GM18526 (cell line): Measurements from ENCODE around the gene SERPINA5.

ENCODE experiments used
- POLR2A ChIP-seq: IDR thresholded peaks from 3 replicates; pipeline ENCODE4 v1.6.1; 2011; ENCODE audit not compliant: insufficient read length; ENCODE audit errors: extremely low read depth

The SERPINA5 gene

DNA sequence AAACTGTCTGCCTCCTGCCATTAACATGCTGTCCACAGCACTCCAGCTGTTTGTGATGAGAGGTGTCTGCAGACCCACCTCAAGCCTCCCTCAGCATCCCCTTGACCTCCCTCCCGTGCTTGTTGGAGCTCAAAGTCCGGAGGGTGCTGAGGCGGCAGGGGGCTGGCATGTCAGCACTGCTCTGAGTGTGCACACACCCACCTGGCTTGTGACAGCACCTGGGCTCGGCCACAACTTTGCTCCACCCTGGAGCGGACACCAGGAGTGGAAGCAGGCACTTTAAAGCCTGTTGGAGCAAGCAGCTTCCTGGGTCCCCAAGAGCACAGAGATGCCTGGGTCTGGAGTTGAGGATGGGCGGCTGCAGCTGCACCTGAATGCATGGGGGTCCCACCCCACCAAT is 51.9 kb downstream of the SERPINA5 start:
- TF ChIP-seq POLR2A, result no peak

DNA sequence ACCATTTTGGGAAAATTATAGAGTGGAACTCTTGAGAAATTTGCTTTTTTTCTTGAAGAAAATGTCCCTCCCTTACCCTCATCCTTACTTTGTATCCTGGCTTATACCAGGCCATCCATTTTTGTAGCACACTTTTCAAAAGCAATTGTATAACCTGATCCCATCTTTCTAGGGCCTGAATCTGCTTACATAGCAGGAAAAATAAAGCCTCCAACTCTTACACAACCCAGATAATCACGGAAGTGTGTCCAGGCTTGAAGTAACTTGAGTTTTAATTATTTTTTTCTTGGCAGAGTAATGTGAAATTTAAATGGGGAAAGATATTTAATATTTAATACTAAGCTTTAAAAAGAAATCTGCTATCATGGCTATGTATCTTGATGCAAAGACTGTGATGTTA is 53.9 kb downstream of the SERPINA5 start:
- TF ChIP-seq POLR2A, result no peak

DNA sequence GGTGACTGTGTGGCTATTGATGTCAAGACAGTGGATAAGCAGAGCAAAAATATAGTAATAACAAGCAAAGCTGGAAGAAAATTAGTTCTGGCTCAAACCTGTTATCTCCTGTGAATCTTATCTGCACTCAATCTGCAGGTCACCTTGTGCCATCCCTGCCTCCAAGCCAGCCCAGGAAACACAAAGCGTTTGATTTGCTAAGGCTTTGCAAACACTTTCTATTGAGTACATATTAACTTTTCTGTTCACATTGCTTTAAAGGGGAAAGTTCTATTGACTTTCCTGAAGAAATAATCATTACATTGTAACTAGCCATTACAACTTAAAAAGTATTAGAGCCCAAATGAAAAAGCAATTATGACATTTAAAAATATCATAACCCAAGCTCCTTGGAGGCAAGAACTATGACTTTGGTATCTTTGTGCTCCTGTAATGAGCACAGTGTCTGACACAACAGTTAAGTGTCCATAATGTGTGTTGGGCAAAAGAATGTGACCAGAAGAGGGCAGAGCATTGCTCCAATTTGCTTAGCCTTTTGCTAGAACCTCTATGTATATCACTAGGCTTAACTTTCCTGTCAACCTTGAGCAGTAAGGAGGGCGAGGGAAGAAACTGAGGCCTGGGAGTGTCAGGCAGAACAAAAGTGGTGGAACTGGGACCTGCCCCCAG is 55.7 kb downstream of the SERPINA5 start:
- TF ChIP-seq POLR2A, result no peak

DNA sequence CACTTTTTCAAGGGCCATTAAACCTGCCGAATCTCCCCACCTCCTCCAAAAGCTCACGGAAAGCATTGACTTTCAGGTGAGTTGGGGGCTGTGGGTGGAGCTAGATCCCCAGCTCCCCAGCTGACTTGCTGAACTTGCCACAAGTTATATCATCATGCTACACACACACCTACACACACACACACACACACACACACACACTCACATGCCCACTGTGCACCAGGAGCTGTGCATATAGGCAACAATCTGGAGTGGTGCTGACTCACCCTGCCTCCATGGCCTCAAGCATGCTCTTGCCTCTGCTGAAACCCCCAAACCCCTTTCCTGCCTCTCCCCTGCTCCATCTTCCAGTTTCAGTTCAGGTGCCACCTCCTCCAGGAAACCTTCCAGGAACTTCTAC is 57.1 kb downstream of the SERPINA5 start:
- TF ChIP-seq POLR2A, result no peak

DNA sequence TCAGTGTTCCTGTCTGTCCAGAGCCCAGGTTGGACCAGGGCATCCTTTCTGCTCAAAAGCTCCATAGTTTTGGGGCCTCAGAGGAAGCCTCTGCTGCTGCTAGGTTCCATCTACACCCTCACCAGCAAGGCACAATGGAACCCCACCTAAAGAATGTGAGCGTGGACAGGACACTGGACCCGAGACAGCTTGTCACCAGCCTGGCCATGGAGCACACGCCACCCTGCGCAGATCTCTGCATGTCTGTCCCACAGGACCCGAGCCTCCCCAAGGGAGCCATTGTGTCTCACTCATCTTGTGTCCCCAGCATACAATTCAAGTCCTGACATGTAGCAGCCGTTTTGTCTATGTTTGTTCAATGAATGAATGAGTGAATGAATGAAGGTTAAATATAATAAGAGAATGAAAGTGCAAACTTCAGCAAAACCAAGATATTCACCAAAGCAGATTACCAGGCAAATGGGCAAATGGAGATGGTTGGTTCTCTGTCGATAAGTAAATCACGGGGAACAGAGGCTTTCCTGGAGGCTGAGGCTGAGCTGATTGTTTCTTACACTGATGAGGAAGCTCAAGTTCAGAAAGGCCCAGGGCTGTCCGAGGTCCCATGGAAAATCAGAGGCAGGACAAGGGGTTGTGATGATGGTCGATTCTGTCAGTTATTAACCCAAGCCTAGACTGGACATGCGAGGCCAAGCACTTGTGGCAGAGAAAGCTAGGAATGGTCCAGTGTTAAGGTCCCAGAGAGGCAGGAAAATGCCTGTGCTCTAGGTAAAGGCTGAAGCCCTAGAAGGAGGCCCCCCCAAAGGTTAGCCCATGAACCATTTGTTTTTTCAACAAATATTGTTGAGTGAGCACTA is 58.0 kb downstream of the SERPINA5 start:
- TF ChIP-seq POLR2A, result no peak

DNA sequence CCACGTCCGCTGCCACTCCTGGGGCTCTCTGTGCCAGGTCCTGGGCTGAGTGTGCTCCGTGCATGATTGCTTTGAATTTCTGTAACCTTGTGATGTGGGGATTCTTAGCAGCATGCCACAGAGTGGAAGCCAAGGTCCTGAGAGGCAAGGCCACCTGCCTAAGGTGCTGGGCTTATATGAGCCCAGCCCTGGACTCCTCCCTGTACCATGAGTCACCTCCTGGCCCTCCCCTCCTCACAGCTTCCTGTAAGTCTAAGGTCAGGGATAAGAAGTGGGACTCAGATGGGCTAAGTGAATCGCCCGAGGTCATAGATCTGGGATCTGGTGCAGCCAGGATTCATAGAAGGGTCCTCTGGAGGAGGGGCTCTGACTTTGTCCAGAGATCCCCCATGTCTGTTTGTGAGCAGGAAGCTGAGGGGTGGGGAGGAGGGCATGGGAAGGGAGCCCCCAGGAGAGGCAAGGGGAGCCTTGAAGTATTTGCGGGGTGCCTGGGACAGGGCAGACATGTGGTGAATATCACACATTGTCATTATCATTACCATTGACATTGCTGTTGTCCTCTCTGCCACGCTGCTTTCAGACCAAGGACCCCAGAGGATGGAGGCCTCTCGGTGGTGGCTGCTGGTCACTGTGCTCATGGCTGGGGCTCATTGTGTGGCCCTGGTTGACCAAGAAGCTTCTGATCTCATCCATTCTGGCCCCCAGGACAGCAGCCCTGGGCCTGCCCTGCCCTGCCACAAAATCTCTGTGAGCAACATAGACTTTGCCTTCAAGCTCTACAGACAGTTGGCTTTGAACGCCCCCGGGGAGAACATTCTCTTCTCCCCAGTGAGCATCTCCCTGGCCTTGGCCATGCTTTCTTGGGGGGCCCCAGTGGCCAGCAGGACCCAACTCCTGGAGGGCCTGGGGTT is 59.8 kb downstream of the SERPINA5 start:
- no peak for TF ChIP-seq POLR2A

DNA sequence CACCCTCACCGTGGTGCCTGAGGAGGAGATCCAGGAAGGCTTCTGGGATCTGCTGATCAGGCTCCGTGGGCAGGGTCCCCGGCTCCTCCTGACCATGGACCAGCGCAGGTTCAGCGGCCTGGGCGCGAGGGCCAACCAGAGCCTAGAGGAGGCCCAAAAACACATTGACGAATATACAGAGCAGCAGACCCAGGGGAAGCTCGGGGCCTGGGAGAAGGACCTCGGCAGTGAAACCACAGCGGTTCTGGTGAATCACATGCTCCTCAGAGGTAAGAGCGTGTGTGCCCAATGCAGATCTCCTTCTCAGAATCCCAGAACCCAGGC is 60.4 kb downstream of the SERPINA5 start:
- no peak for TF ChIP-seq POLR2A
